Epithelial cell of esophagus (primary cell): ENCODE results near the gene RBPJL.
A peak's percentile ranks its signal among the peaks of the same experiment; 100 is the strongest.

Experiments used
- DNase-seq: peaks from one replicate; pipeline ENCODE4 v3.0.0; 2010; ENCODE audit warnings: low read depth
- H3K4me3 ChIP-seq: 2 replicates; pipeline ENCODE4 v1.5.1; 2011; ENCODE audit warnings: mild to moderate bottlenecking, low read length, control low read depth
- CTCF ChIP-seq: IDR thresholded peaks from 2 replicates; pipeline ENCODE4 v1.5.1; 2011; ENCODE audit warnings: low read depth, mild to moderate bottlenecking, low read length, control low read depth, inconsistent platforms; ENCODE audit not compliant: insufficient read depth; ENCODE audit errors: missing control alignments

RBPJL gene

GRCh38 chr20:45320948-45321595 lies 14.4 kb downstream of the RBPJL start:
- H3K4me3 ChIP-seq, result no peak overlapping the region
- DNase-seq, result no peak
- TF ChIP-seq CTCF, result no peak

- H3K4me3 ChIP-seq, result no peak overlapping the region
- peak; percentile 60 for DNase-seq
These were observed 16.3 kb downstream of the RBPJL start for GRCh38 chr20:45322952-45323383.

DNA sequence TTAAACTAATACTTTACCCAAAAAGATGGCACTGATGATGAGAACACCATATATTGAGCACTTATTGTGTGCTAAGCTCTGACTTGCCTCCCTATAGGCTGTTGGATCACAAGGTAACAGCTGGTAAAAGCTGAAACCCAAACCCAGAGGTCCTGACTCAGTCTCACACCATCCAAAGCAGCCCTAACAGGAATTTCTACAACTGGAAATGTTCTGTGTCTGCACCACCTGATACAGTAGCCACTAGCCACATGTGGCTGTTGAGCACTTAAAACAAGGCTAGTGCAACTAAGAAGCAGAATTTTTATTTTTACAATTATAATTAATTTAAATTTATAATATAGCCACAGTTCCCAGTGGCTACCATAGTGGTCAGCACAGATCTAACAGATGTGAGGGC lies 17.1 kb downstream of the RBPJL start:
- TF ChIP-seq CTCF, result no peak
- no peak overlapping the region for H3K4me3 ChIP-seq
- DNase-seq, result peak; percentile 87

More at GRCh38 chr20:45322952-45323383, 16.3 kb downstream of the RBPJL start:
- TF ChIP-seq CTCF, result peak; percentile 43

DNA sequence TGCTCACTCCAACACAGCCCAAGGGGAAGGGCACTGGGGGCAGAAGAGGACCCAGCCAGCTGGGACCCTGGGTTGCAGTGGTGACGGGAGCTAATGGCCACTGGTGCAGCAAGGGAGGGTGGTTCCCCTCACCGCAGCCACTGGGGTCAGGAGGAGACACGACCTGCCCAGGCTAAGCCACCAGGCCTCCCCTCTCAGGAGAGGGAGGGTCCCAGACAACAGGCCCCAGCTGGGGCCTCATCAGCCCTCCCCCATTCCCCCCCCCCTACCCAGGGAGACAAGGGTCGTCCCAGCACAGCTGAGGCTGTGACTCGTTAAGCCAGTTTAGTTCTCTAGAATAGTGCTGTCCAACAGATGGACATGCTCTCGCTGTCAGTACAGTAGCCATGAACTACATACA lies 18.7 kb downstream of the RBPJL start:
- DNase-seq, result no peak
- H3K4me3 ChIP-seq, result no peak overlapping the region
- no peak for TF ChIP-seq CTCF

DNA sequence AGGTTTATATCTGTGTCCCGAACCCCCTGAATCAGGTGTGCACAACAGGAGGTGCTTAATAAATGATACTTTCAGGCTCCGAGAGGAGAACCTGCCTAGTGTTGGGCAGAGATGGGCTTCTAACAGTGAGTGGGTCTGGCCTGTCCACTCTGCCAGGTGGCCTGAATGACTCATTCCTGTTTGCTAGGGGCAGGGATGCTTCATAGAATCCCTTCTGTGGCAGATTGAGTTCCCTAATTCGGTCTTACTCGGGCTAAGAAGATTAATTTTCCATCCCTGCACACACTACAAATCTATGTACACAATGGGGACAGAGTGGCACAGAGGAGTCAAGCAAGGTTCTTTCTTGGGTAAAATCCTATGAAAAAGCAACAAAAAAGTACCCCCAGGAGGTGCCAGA lies 21.8 kb downstream of the RBPJL start:
- DNase-seq, result no peak
- no peak for TF ChIP-seq CTCF

GRCh38 chr20:45329497-45330319 lies 23.1 kb downstream of the RBPJL start:
- peak; percentile 22 for TF ChIP-seq CTCF
- no peak for DNase-seq
- no peak overlapping the region for H3K4me3 ChIP-seq

More for the DNA sequence above, 21.8 kb downstream of the RBPJL start:
- no peak overlapping the region for H3K4me3 ChIP-seq

- H3K4me3 ChIP-seq, result no peak overlapping the region
- TF ChIP-seq CTCF, result no peak
- no peak for DNase-seq
These were observed 23.8 kb downstream of the RBPJL start for GRCh38 chr20:45330476-45330875.
